Ovary (tissue), 3 donors: ENCODE measurements around the gene GPR68.

Experiments
- POLR2A ChIP-seq: fragments of 450-650 bp; IDR thresholded peaks from one replicate; pipeline ENCODE4 v1.6.1; 2017; ENCODE audit warnings: antibody characterized with exemption, mild to moderate bottlenecking, moderate library complexity
- TF ChIP-seq, protein P1 (sequence below), 3 donors: fragments of 450-650 bp in 2 of 3; fragments of 200-600 bp in 1 of 3; IDR thresholded peaks; one replicate each; pipeline versions ENCODE4 v1.5.1 to v1.8.0; 2016 to 2022; ENCODE audit warnings: antibody characterized with exemption in 3 of 3, mild to moderate bottlenecking in 1 of 3
- donor health status: DM: no; HTN: no; CAD: no.

GRCh38 chr14:91223028-91223783, 21.3 kb downstream of the GPR68 start:
- TF ChIP-seq, protein P1, sequence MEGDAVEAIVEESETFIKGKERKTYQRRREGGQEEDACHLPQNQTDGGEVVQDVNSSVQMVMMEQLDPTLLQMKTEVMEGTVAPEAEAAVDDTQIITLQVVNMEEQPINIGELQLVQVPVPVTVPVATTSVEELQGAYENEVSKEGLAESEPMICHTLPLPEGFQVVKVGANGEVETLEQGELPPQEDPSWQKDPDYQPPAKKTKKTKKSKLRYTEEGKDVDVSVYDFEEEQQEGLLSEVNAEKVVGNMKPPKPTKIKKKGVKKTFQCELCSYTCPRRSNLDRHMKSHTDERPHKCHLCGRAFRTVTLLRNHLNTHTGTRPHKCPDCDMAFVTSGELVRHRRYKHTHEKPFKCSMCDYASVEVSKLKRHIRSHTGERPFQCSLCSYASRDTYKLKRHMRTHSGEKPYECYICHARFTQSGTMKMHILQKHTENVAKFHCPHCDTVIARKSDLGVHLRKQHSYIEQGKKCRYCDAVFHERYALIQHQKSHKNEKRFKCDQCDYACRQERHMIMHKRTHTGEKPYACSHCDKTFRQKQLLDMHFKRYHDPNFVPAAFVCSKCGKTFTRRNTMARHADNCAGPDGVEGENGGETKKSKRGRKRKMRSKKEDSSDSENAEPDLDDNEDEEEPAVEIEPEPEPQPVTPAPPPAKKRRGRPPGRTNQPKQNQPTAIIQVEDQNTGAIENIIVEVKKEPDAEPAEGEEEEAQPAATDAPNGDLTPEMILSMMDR (IDR thresholded peaks at IDR 0.05), result no peak
- no peak for TF ChIP-seq POLR2A
